NCI-H526 treated with DMSO at 0.1 percent for 48 hours (cell line): ENCODE results near the gene UBP1.
"Not testable (repeated sequence)": the region's sequence is repeated elsewhere in the genome, so short reads cannot be mapped to it uniquely, and the experiment has no call there.

Source experiments
- DNase-seq: peaks from one replicate; lab custom pipeline; 2025; lab: John Stamatoyannopoulos, UW

The UBP1 gene, protein sequence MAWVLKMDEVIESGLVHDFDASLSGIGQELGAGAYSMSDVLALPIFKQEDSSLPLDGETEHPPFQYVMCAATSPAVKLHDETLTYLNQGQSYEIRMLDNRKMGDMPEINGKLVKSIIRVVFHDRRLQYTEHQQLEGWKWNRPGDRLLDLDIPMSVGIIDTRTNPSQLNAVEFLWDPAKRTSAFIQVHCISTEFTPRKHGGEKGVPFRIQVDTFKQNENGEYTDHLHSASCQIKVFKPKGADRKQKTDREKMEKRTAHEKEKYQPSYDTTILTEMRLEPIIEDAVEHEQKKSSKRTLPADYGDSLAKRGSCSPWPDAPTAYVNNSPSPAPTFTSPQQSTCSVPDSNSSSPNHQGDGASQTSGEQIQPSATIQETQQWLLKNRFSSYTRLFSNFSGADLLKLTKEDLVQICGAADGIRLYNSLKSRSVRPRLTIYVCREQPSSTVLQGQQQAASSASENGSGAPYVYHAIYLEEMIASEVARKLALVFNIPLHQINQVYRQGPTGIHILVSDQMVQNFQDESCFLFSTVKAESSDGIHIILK

GRCh38 chr3:33440328-33441224 lies at the start of gene UBP1:
UBP1 (minus strand) TSS chr3:33440405; CDS start chr3:33439848, 557 bp downstream.
- peak; percentile 99 for DNase-seq

- no peak for DNase-seq
Observed at GRCh38 chr3:33488683-33489082, 48.5 kb upstream of the UBP1 start.

GRCh38 chr3:33488246-33488645 lies 48.0 kb upstream of the UBP1 start:
- no peak for DNase-seq

GRCh38 chr3:33482111-33482521 lies 41.9 kb upstream of the UBP1 start:
- no peak for DNase-seq

GRCh38 chr3:33474896-33475295 lies 34.7 kb upstream of the UBP1 start:
- no peak for DNase-seq

DNA sequence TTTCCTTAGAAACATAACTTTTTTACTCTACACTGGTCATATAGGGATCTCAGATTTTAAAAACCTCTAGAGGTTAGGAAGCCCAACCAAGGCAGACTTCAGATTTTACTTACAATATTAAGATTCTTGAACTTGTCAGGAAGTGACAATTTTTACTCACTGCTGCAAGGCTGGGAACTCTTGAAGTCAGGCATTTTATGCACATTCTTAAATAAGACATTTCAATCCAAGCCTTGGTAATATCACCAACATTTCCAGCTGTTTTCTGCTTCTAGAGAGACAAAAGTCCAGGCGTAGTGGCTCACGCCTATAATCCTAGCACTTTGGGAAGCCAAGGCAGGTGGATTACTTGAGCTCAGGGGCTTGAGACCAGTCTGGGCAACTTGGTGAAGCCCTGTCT lies 33.6 kb upstream of the UBP1 start:
- DNase-seq, result no peak

GRCh38 chr3:33467786-33468185 lies 27.6 kb upstream of the UBP1 start:
- no peak for DNase-seq

DNA sequence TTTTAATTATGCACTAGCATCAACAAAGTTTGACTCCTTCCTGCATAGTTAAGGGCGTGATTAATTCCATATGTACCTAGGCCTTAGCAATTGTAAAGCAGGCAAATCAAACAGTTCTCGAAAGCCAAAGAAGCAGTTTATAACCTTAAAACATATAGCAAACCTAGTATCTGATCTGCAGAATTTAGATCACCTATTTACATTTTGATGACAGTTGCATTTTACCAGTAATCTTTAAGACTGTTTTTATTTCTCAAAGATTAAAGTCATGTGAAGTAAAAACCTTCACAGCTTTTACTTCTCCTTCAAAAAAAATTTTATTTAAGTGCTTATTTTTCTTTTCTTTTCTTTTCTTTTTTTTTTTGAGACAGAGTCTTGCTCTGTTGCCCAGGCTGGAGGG lies 20.9 kb upstream of the UBP1 start:
- no peak for DNase-seq

GRCh38 chr3:33459577-33459976 lies 19.4 kb upstream of the UBP1 start:
- not testable (repeated sequence) for DNase-seq

DNA sequence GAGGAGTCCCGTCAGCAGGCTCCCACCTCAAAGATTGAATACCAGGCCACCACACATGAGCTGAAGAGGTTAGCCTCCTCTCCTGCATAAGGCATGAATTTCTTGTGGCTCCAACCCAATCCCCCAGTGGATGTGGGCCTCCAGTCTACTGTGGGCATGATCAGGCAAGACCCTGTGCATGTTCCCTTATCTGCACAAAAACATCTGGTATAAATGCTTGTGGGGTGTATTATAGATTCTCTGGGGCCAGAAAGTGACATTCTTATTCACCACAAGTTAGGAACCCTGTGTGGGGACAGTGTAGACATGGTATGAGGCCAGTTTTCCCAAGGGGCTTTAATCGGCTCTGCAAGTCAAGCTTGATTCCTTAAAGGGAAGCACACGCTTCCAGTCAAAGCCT lies 18.2 kb upstream of the UBP1 start:
- no peak for DNase-seq

- no peak for DNase-seq
Observed at GRCh38 chr3:33456756-33457155, 16.6 kb upstream of the UBP1 start.

GRCh38 chr3:33453331-33453761 lies 13.1 kb upstream of the UBP1 start:
- DNase-seq, result no peak

- DNase-seq, result not testable (repeated sequence)
Observed at GRCh38 chr3:33451994-33452393, 11.8 kb upstream of the UBP1 start.

GRCh38 chr3:33447958-33448357 lies 7.8 kb upstream of the UBP1 start:
- no peak for DNase-seq

DNA sequence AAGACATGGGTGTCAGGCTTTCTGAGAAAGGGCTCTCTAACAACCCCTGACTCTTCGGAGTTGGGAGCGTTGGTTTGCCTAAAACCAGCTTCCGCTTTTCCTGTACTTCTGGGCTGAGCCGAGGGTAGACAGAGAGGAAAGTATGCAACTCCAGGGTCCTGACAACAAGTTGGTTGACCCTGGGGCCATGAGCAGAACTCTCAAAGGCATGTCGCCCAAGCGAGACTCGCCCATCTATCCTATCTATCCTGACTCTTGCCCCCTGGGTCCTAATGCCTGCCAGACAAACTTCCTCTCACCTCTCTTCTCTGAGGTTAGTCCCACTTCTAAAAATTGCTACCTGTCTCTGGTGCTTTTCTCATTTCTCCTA lies 7.0 kb upstream of the UBP1 start:
- not testable (repeated sequence) for DNase-seq

DNA sequence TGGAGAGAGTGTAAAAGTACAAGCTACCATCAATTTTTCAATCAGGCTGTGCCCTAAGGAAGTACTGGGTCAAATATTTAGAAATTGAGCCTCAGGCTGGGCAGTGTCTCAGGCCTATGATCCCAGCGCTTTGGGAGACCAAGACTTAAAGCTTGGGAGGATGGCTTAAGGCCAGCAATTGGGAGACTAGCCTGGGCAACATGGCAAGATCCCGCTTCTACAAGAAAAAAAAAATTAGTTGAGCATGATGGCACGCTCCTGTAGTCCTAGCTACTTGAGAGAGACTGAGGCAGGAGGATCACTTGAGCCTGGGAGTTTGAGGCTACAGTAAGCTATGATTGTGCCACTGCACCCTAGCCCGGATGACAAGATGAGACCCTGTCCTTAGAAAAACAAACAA lies 2.0 kb upstream of the UBP1 start:
- no peak for DNase-seq

GRCh38 chr3:33441225-33441976 lies 1.2 kb upstream of the UBP1 start:
- DNase-seq, result no peak

GRCh38 chr3:33439546-33440327 lies 468 bp downstream of the UBP1 start:
- DNase-seq, result peak; percentile 38

- peak; percentile 38 for DNase-seq
Observed at GRCh38 chr3:33438881-33439545, 1.2 kb downstream of the UBP1 start.

- DNase-seq, result peak; percentile 8
Observed at GRCh38 chr3:33438284-33438668, 1.9 kb downstream of the UBP1 start.
